CD14-positive monocyte (primary cell): ENCODE data around the gene DSTN. TPM values are rescaled to one million over a fixed set of nuclear protein-coding genes. Genes with fewer than 3 reads are reported as not detected.

ENCODE experiments used
- DNase-seq, 3 donors: peaks; one replicate each; pipeline ENCODE4 v3.0.0-alpha.2; 2011 to 2022
- H2AFZ ChIP-seq: 2 replicates; pipeline ENCODE4 v1.6.0; 2012; ENCODE audit warnings: mild to moderate bottlenecking, low read depth, low read length, inconsistent platforms; ENCODE audit not compliant: insufficient read depth, poor library complexity, severe bottlenecking
- H3K27ac ChIP-seq, 2 donors: 1 replicate in 1 of 2; 2 replicates in 1 of 2; pipeline ENCODE4 v1.5.1; 2012 to 2013; ENCODE audit warnings: low read length in 2 of 2, control low read depth in 1 of 2, inconsistent platforms in 1 of 2, low read depth in 1 of 2, mild to moderate bottlenecking in 1 of 2
- H3K27me3 ChIP-seq, 2 donors: one replicate each; pipeline versions ENCODE4 v1.6.0 to v1.6.1; 2011 to 2013; ENCODE audit warnings: low read length in 2 of 2; ENCODE audit not compliant: control insufficient read depth in 2 of 2, insufficient read depth in 2 of 2
- H3K36me3 ChIP-seq, 2 donors: replicated peaks in 1 of 2; 1 replicate in 1 of 2; 2 replicates in 1 of 2; pipeline versions ENCODE4 v1.5.1 to v1.6.1; 2012 to 2013; ENCODE audit warnings: low read length in 2 of 2, control low read depth in 1 of 2, inconsistent platforms in 1 of 2, mild to moderate bottlenecking in 1 of 2; ENCODE audit not compliant: insufficient read depth in 2 of 2, control insufficient read depth in 1 of 2
- H3K4me1 ChIP-seq, 2 donors: 1 replicate in 1 of 2; 2 replicates in 1 of 2; pipeline versions ENCODE4 v1.5.1 to v1.6.1; 2012 to 2013; ENCODE audit warnings: low read length in 2 of 2, control low read depth in 1 of 2, inconsistent platforms in 1 of 2, mild to moderate bottlenecking in 1 of 2, moderate library complexity in 1 of 2; ENCODE audit not compliant: insufficient read depth in 2 of 2, control insufficient read depth in 1 of 2
- H3K4me2 ChIP-seq: replicated peaks from 2 replicates; pipeline ENCODE3; 2012; ENCODE audit warnings: low read length, moderate library complexity, mild to moderate bottlenecking; ENCODE audit not compliant: poor library complexity, severe bottlenecking; ENCODE audit errors: extremely low read depth
- H3K4me3 ChIP-seq, 3 experiments: fragments of 200-600 bp in 1 of 3; sonication (generic) in 1 of 3; replicated peaks in 1 of 3; 1 replicate in 2 of 3; 2 replicates in 1 of 3; pipeline ENCODE4 v1.5.1; 2011 to 2013; ENCODE audit warnings: low read length in 3 of 3, mild to moderate bottlenecking in 3 of 3, control low read depth in 2 of 3, low read depth in 2 of 3, inconsistent platforms in 1 of 3, moderate library complexity in 1 of 3
- H3K79me2 ChIP-seq: 2 replicates; pipeline ENCODE4 v1.6.0; 2012; ENCODE audit warnings: mild to moderate bottlenecking, control low read depth, inconsistent platforms, low read length, moderate library complexity; ENCODE audit not compliant: insufficient read depth
- H3K9ac ChIP-seq: 2 replicates; pipeline ENCODE4 v1.6.0; 2017; ENCODE audit warnings: low read length, mild to moderate bottlenecking; ENCODE audit not compliant: insufficient read depth, poor library complexity, severe bottlenecking
- H3K9me3 ChIP-seq, 2 donors: replicated peaks in 1 of 2; 1 replicate in 1 of 2; 2 replicates in 1 of 2; pipeline versions ENCODE4 v1.5.1 to v1.6.1; 2012 to 2013; ENCODE audit warnings: low read length in 2 of 2, control low read depth in 1 of 2; ENCODE audit not compliant: control insufficient read depth in 1 of 2, insufficient read depth in 1 of 2
- H4K20me1 ChIP-seq: 2 replicates; pipeline ENCODE4 v1.6.0; 2012; ENCODE audit warnings: mild to moderate bottlenecking, low read length, control low read depth, moderate library complexity; ENCODE audit not compliant: insufficient read depth
- H3K27ac Mint-ChIP-seq, 7 donors: one replicate each; pipeline ENCODE4 v1.8.0; 2020; ENCODE audit warnings: mild to moderate bottlenecking in 7 of 7, mixed read lengths in 7 of 7, moderate library complexity in 6 of 7, inconsistent platforms in 2 of 7
- H3K27me3 Mint-ChIP-seq, 3 donors: one replicate each; pipeline ENCODE4 v1.8.0; 2021 to 2022; ENCODE audit warnings: low read depth in 3 of 3, mild to moderate bottlenecking in 3 of 3, mixed read lengths in 3 of 3, moderate library complexity in 3 of 3, inconsistent platforms in 1 of 3
- H3K36me3 Mint-ChIP-seq, 2 donors: one replicate each; pipeline ENCODE4 v1.8.0; 2020; ENCODE audit warnings: mixed read lengths in 2 of 2, inconsistent platforms in 1 of 2, mild to moderate bottlenecking in 1 of 2
- H3K4me1 Mint-ChIP-seq: one replicate; pipeline ENCODE4 v1.8.0; 2020; ENCODE audit warnings: mild to moderate bottlenecking, mixed read lengths
- H3K4me3 Mint-ChIP-seq, 2 donors: one replicate each; pipeline ENCODE4 v1.8.0; 2020; ENCODE audit warnings: mild to moderate bottlenecking in 2 of 2, mixed read lengths in 2 of 2, moderate library complexity in 1 of 2
- H3K9me3 Mint-ChIP-seq, 7 donors: one replicate each; pipeline ENCODE4 v1.8.0; 2020 to 2022; ENCODE audit warnings: mixed read lengths in 7 of 7, mild to moderate bottlenecking in 6 of 7, moderate library complexity in 6 of 7, inconsistent platforms in 2 of 7
- CTCF ChIP-seq: fragments of 200-600 bp; IDR thresholded peaks from one replicate; pipeline ENCODE4 v1.8.0; 2022; ENCODE audit warnings: antibody characterized with exemption, mild to moderate bottlenecking
- WGBS: methylation state at CpG from one replicate; pipeline ENCODE4 v1.1.5; 2013; ENCODE audit warnings: missing lambda C conversion rate; ENCODE audit not compliant: insufficient coverage; 5-methylcytosine and 5-hydroxymethylcytosine counted together
- intact Hi-C, 2 donors: fragments of 100-400 bp; cut with micrococcal nuclease; formaldehyde crosslinking; loops; one replicate each; pipeline versions ENCODE4 v1.15.0 to v1.15.1; 2023
- polyA plus RNA-seq, 3 donors: library from polyadenylated mRNA; depleted of rRNA in 1 of 3; unstranded in 2 of 3; stranded (reverse) in 1 of 3; fragments of 300-500 nt in 2 of 3; fragments of >200 nt in 1 of 3; fragmentation: Illumina TruSeq in 2 of 3; gene quantifications; 1 replicate in 2 of 3; 2 replicates in 1 of 3; pipeline ENCODE4 v1.2.3, GENCODE V29; 2012 to 2021

The DSTN gene
- polyA plus RNA-seq, 3 donors: 15.6 to 63.8 (median 58.4) TPM

- peaks cover 5% of the 10 kb centered on the region for H3K79me2 ChIP-seq
- peak overlapping the region; percentile 74 for H2AFZ ChIP-seq
Measured at GRCh38 chr20:17568972-17569521, 828 bp upstream of the DSTN start.

More at GRCh38 chr20:17568972-17569521, 828 bp upstream of the DSTN start:
- H3K4me1 ChIP-seq: peaks cover 13 to 20% of the 10 kb centered on the region in 2 donors
- Mint-ChIP-seq H3K27me3 (peaks cover 23 to 34% (median 26%) of the 10 kb centered on the region in 3 donors), H3K4me1 (peaks cover 13% of the 10 kb centered on the region), H3K4me3 (peak overlapping the region; percentile 88 to 93), H3K9me3 (peaks cover 0 to 3% (median 0%) of the 10 kb centered on the region in 7 donors), H3K36me3 (peaks cover 0 to 1% of the 10 kb centered on the region in 2 donors), H3K27ac (peak overlapping the region in 3 of 7 donors; percentile 50 to 73 (median 62))
- peaks cover 11 to 15% of the 10 kb centered on the region in 2 donors for H3K27me3 ChIP-seq
- H4K20me1 ChIP-seq: peaks cover 10% of the 10 kb centered on the region
- no peaks in the 10 kb centered on the region for H3K9me3 ChIP-seq
- peak overlapping the region; percentile 72 for H3K9ac ChIP-seq
- intact Hi-C loops: loop anchor here in 1 of 2 donors (2.0 to 10.0 kb wide), 2 partner anchors 32 to 116 kb away; partner anchors contain the start of gene RRBP1
- peak overlapping the region; percentile 99 for H3K4me2 ChIP-seq
- TF ChIP-seq CTCF: no peak
- H3K27ac ChIP-seq: no peak overlapping the region
- WGBS: under 1% methylated on average over 31 of the region's 38 CpGs
- peak overlapping the region; percentile 7 to 95 (median 10) for H3K4me3 ChIP-seq
- peak in 2 of 3 donors; percentile 17 to 36 for DNase-seq
- H3K36me3 ChIP-seq: no peaks in the 10 kb centered on the region
